ENCODE data around the gene RPLP1.

GRCh38 chr15:69451951-69452691 is 497 bp upstream of the RPLP1 start:
- no peak for TF ChIP-seq POLR2A (IDR thresholded peaks at IDR 0.05)
- TF ChIP-seq CTCF (IDR thresholded peaks at IDR 0.05), result no peak
